Measurements from ENCODE around the gene MARCHF10. TPM values are rescaled to one million over a fixed set of nuclear protein-coding genes. Genes with fewer than 3 reads are reported as not detected.

Gene MARCHF10
- total and polyA plus RNA-seq, 2 of the 13 experiments (the other 11 are each of a cell fraction or from before 2014, with no cell fraction given), result not detected

GRCh38 chr17:62666801-62667591 lies 141.1 kb downstream of the MARCHF10 start:
- Histone ChIP-seq H3K36me3 (replicated peaks in 1 of 2; ENCODE audit: control insufficient read depth in 1 of 2, insufficient read depth in 2 of 2, low read length in 2 of 2) (no peaks in the 10 kb centered on the region), H3K9me3 (ENCODE audit: low read length) (no peaks in the 10 kb centered on the region), H3K4me1 (ENCODE audit: insufficient read depth, low read length) (peaks cover 5% of the 10 kb centered on the region; the same call in 1 of the 2 replicates), H3K27me3 (ENCODE audit: control insufficient read depth in 1 of 2, insufficient read depth in 2 of 2, low read length in 2 of 2) (peaks cover 7 to 16% of the 10 kb centered on the region in 2 experiments; a peak in 3 of 5 replicates), H3K27ac (ENCODE audit: extremely low read length, insufficient read depth, low read length) (no peak overlapping the region), H2AFZ (ENCODE audit: low read length) (no peak overlapping the region), H3K79me2 (ENCODE audit: insufficient read depth, low read length) (no peaks in the 10 kb centered on the region), H3K9ac (ENCODE audit: insufficient read depth, low read depth, low read length) (no peak overlapping the region), H4K20me1 (ENCODE audit: insufficient read depth, low read length) (no peaks in the 10 kb centered on the region), H3K4me2 (ENCODE audit: low read depth, low read length) (no peak overlapping the region), H3K4me3 (replicated peaks in 1 of 3; ENCODE audit: insufficient read depth in 1 of 3, low read depth in 2 of 3, low read length in 3 of 3) (no peak overlapping the region)
- intact Hi-C loops (cut with micrococcal nuclease; ENCODE audit: unreplicated experiment), result no loop called here
- FAIRE-seq (no peak), ATAC-seq (no peak; the same call in 2 of the 3 replicates), DNase-seq (ENCODE audit: low spot score) (no peak)
- 35% methylated on average over 17 of the region's 40 CpGs for WGBS (ENCODE audit: low lambda C conversion rate)
- CTCF ChIA-PET (ENCODE audit: low intra/inter-chr PET ratio, low total read pairs), result no interaction called here
- BruUV-seq (replicated peaks), result no TSS peak
- no peak for TF ChIP-seq ZNF572 (CRISPR knock-in tag; IDR thresholded peaks at IDR 0.05)
- no peak for TF ChIP-seq ZFP41 (CRISPR knock-in tag; IDR thresholded peaks at IDR 0.05; ENCODE audit: borderline replicate concordance)
- no peak for TF ChIP-seq ZNF263 (CRISPR knock-in tag; IDR thresholded peaks at IDR 0.05)
- no peak for TF ChIP-seq ZNF343 (CRISPR knock-in tag; IDR thresholded peaks at IDR 0.05)
- TF ChIP-seq ZNF234 (CRISPR knock-in tag; conservative IDR thresholded peaks at IDR 0.05), result no peak
- no peak for TF ChIP-seq DR1 (CRISPR knock-in tag; IDR thresholded peaks at IDR 0.05)
- TF ChIP-seq ZBTB40 (IDR thresholded peaks at IDR 0.05), result no peak
- TF ChIP-seq ZBTB40 (CRISPR knock-in tag; IDR thresholded peaks at IDR 0.05), result no peak
- no peak for TF ChIP-seq ATF7-NPFF (CRISPR knock-in tag; IDR thresholded peaks at IDR 0.05; ENCODE audit: low read depth)
- TF ChIP-seq IRF9 (CRISPR knock-in tag; IDR thresholded peaks at IDR 0.05; ENCODE audit: borderline replicate concordance), result no peak
- no peak for TF ChIP-seq BRD4 (CRISPR knock-in tag; IDR thresholded peaks at IDR 0.05)
- TF ChIP-seq GFI1 (CRISPR knock-in tag; IDR thresholded peaks at IDR 0.05; ENCODE audit: borderline replicate concordance), result no peak
- POLR2A ChIA-PET, result no interaction called here
- in situ Hi-C loops (cut with HindIII; ENCODE audit: extremely low pct_ligation_motif_present, low pct_unique_long_range_greater_than_20kb), result no loop called here
